ENCODE results near the gene FBXO45. TPM values are rescaled to one million over a fixed set of nuclear protein-coding genes. Genes with fewer than 3 reads are reported as not detected.

The FBXO45 gene
- total and polyA plus RNA-seq, 2 of the 4 experiments (the other 2 are of a cell fraction), result 3.8 to 5.0 TPM

DNA sequence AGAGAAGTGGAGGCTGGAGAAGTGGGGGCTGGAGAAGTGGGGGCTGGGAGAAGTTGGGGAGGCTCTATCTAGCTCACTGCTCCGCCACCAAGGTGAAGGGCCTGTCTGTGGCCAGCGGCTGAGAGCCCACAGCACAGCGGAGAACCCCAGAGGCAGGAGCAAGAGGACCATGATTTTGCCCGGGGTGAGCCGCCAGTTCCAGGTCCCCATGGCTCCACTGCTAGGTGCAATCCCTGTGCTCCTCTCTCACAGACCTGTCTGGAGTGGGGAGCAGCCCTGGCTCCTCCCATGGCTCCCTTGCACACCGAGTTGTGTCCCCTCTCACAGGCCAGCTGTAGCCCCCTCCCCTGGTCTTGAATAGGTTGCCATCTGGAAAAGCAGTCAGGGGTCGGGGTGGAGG lies 66.4 kb downstream of the FBXO45 start:
- intact Hi-C loops (cut with micrococcal nuclease), result no loop called here

More for the DNA sequence above, 66.4 kb downstream of the FBXO45 start:
- no peak overlapping the region for H4K8ac ChIP-seq (ENCODE audit: low read depth in 2 of 2, low read length in 2 of 2)
- no peak overlapping the region for H3K14ac ChIP-seq (replicated peaks; ENCODE audit: low read depth, low read length)
- no peak overlapping the region for H3K23ac ChIP-seq (ENCODE audit: low read depth, low read length)
- H3K9me1 ChIP-seq (ENCODE audit: insufficient read depth, low read length), result peaks cover 4% of the 10 kb centered on the region; the same call in 1 of the 2 replicates
- TF ChIP-seq RCOR1 (IDR thresholded peaks at IDR 0.05; ENCODE audit: insufficient replicate concordance, low read length) (no peak), CEBPB (IDR thresholded peaks at IDR 0.05; ENCODE audit: low read depth, low read length) (no peak), MAZ (IDR thresholded peaks at IDR 0.05; ENCODE audit: borderline replicate concordance, low read depth, low read length) (no peak), MXI1 (IDR thresholded peaks at IDR 0.05; ENCODE audit: borderline replicate concordance, low read depth, low read length) (no peak), POLR2A (IDR thresholded peaks at IDR 0.05; ENCODE audit: low read depth, low read length) (no peak), FOS (IDR thresholded peaks at IDR 0.05; ENCODE audit: low read depth, low read length) (no peak), RFX5 (IDR thresholded peaks at IDR 0.05; ENCODE audit: low read depth, low read length) (no peak), RAD21 (IDR thresholded peaks at IDR 0.05; ENCODE audit: low read length) (no peak), MAFK (IDR thresholded peaks at IDR 0.05; ENCODE audit: low read depth, low read length) (no peak), BHLHE40 (IDR thresholded peaks at IDR 0.05; ENCODE audit: low read depth, low read length) (no peak), USF2 (IDR thresholded peaks at IDR 0.05; ENCODE audit: low read depth, low read length) (no peak), CTCF (conservative IDR thresholded peaks at IDR 0.05; ENCODE audit: low read depth, low read length) (no peak), CHD1 (IDR thresholded peaks at IDR 0.05; ENCODE audit: low read depth, low read length) (no peak), SMC3 (IDR thresholded peaks at IDR 0.05; ENCODE audit: low read depth, low read length) (no peak), ELK1 (IDR thresholded peaks at IDR 0.05; ENCODE audit: borderline replicate concordance, low read depth, low read length) (no peak), NFE2L2 (IDR thresholded peaks at IDR 0.05; ENCODE audit: low read depth, low read length) (no peak)
- DNase-seq (no peak), ATAC-seq (ENCODE audit: low read depth) (no peak)
- H3K27me3 ChIP-seq (ENCODE audit: control insufficient read depth, insufficient read depth, low read length), result peaks cover 34% of the 10 kb centered on the region
- no peaks in the 10 kb centered on the region for H3K9me3 ChIP-seq (ENCODE audit: control insufficient read depth, insufficient read depth, low read length)
- H2AK5ac ChIP-seq (ENCODE audit: low read depth, low read length), result no peak overlapping the region
- no peaks in the 10 kb centered on the region for H3K79me1 ChIP-seq (ENCODE audit: low read depth in 1 of 2, low read length in 2 of 2)
- POLR2A ChIA-PET (ENCODE audit: unreplicated experiment), result no interaction called here
- no peak overlapping the region for H2BK15ac ChIP-seq (ENCODE audit: low read depth, low read length)
- H2BK20ac ChIP-seq (ENCODE audit: low read depth, low read length), result no peak overlapping the region
- H3K27ac ChIP-seq (ENCODE audit: insufficient read depth, low read length), result no peak overlapping the region
- H4K91ac ChIP-seq (ENCODE audit: insufficient read depth, low read depth, low read length), result no peak overlapping the region
- H3K9ac ChIP-seq (ENCODE audit: low read depth, low read length), result no peak overlapping the region
- no peak overlapping the region for H3K18ac ChIP-seq (ENCODE audit: low read depth, low read length)
- no peak overlapping the region for H3K56ac ChIP-seq (ENCODE audit: extremely low read depth, insufficient read depth, low read length)
- no TSS peak for BruUV-seq (replicated peaks)
- H3K36me3 ChIP-seq (ENCODE audit: control insufficient read depth, insufficient read depth, low read length), result no peaks in the 10 kb centered on the region
- peaks cover 4% of the 10 kb centered on the region; the same call in 1 of the 2 replicates for H3K4me1 ChIP-seq (ENCODE audit: control insufficient read depth, insufficient read depth, low read length)
- CTCF ChIA-PET, result no interaction called here
- 83% methylated on average over 1 of the region's 7 CpGs; no CpG with 5 or more reads in 1 of the 2 experiments for WGBS, 2 experiments (ENCODE audit: extremely low coverage in 2 of 2, insufficient read length in 1 of 2)
- H4K20me1 ChIP-seq (ENCODE audit: insufficient read depth, low read length), result no peaks in the 10 kb centered on the region
- H2AFZ ChIP-seq (replicated peaks; ENCODE audit: low read length, poor library complexity), result no peak overlapping the region
- H4K5ac ChIP-seq (ENCODE audit: low read depth, low read length), result no peak overlapping the region
- H3K4me2 ChIP-seq (ENCODE audit: low read depth, low read length), result no peak overlapping the region
- no peak overlapping the region for H2AK9ac ChIP-seq (replicated peaks; ENCODE audit: low read depth, low read length, poor library complexity)
- no peak overlapping the region for H2BK120ac ChIP-seq (ENCODE audit: low read depth, low read length)
- H2BK5ac ChIP-seq (ENCODE audit: low read depth, low read length, poor library complexity, severe bottlenecking), result no peak overlapping the region
- no peak overlapping the region for H3K4ac ChIP-seq (ENCODE audit: low read depth, low read length)
- dilution Hi-C loops (cut with HindIII; ENCODE audit: low sequenced_read_pairs, unreplicated experiment), result no loop called here
- no peak overlapping the region for H3K4me3 ChIP-seq (ENCODE audit: insufficient read depth, low read depth, low read length)
- in situ Hi-C loops (cut with MboI; ENCODE audit: low sequenced_read_pairs), result no loop called here
